ENCODE results near the gene C1QL2.

Gene C1QL2

GRCh38 chr2:119179202-119179601, 20.7 kb upstream of the C1QL2 start:
- FAIRE-seq: no peak

GRCh38 chr2:119178776-119179175, 20.2 kb upstream of the C1QL2 start:
- FAIRE-seq: no peak

- no peak for FAIRE-seq
Measured at GRCh38 chr2:119177838-119178190, 19.3 kb upstream of the C1QL2 start.

- FAIRE-seq: no peak
Measured at GRCh38 chr2:119177171-119177837, 18.8 kb upstream of the C1QL2 start.

GRCh38 chr2:119175517-119175916, 17.0 kb upstream of the C1QL2 start:
- FAIRE-seq: no peak

- FAIRE-seq: no peak
Measured at GRCh38 chr2:119174993-119175347, 16.4 kb upstream of the C1QL2 start.

- FAIRE-seq: no peak
Measured at GRCh38 chr2:119174216-119174992, 15.9 kb upstream of the C1QL2 start.

- no peak for FAIRE-seq
Measured at GRCh38 chr2:119173556-119174060, 15.1 kb upstream of the C1QL2 start.

- FAIRE-seq: no peak
Measured at GRCh38 chr2:119170504-119170903, 12.0 kb upstream of the C1QL2 start.

GRCh38 chr2:119169717-119170116, 11.2 kb upstream of the C1QL2 start:
- FAIRE-seq: no peak

- no peak for FAIRE-seq
Measured at GRCh38 chr2:119160361-119160990, 1.9 kb upstream of the C1QL2 start.

GRCh38 chr2:119157850-119158511, 570 bp downstream of the C1QL2 start:
- no peak for FAIRE-seq

GRCh38 chr2:119156891-119157773, 1.4 kb downstream of the C1QL2 start:
- no peak for FAIRE-seq

- no peak for FAIRE-seq
Measured at GRCh38 chr2:119156105-119156890, 2.3 kb downstream of the C1QL2 start.

- FAIRE-seq: no peak
Measured at GRCh38 chr2:119155633-119156032, 2.9 kb downstream of the C1QL2 start.

- no peak for FAIRE-seq
Measured at GRCh38 chr2:119154076-119154475, 4.5 kb downstream of the C1QL2 start.

- FAIRE-seq: no peak
Measured at GRCh38 chr2:119149611-119150010, 8.9 kb downstream of the C1QL2 start.

GRCh38 chr2:119147776-119148715, 10.5 kb downstream of the C1QL2 start:
- FAIRE-seq: no peak

GRCh38 chr2:119144806-119145205, 13.7 kb downstream of the C1QL2 start:
- no peak for FAIRE-seq

GRCh38 chr2:119142824-119143223, 15.7 kb downstream of the C1QL2 start:
- no peak for FAIRE-seq

All from colon (tissue), 2 donors.